RWPE1 (cell line): Measurements from ENCODE around the gene CIZ1.

ENCODE experiments used
- CTCF ChIA-PET: fragments of 350-600 bp; sonication (Branson Sonifier 250); formaldehyde crosslinking; extraction: SDS; loops from one replicate; lab custom pipeline; 2021; lab: Yijun Ruan, JAX
- POLR2A ChIA-PET: fragments of 400-600 bp; formaldehyde crosslinking; extraction: SDS; loops from one replicate; lab custom pipeline; 2020; ENCODE audit warnings: antibody characterized with exemption; ENCODE audit not compliant: low non-redundant PET; lab: Yijun Ruan, JAX
- DNase-seq: peaks from one replicate; pipeline ENCODE4 v3.0.0; 2012; ENCODE audit warnings: low spot score
- H3K27ac ChIP-seq: fragments of 450-650 bp; 2 replicates; pipeline ENCODE4 v1.5.1; 2017
- CTCF ChIP-seq: fragments of 450-650 bp; conservative IDR thresholded peaks from 2 replicates; pipeline ENCODE4 v1.5.1; 2017; ENCODE audit warnings: low read depth, mild to moderate bottlenecking

CIZ1 gene

GRCh38 chr9:128175102-128175563 lies 16.2 kb downstream of the CIZ1 start:
- no peak for DNase-seq
- ChIA-PET POLR2A (interaction anchor here (1.1 kb wide), 1 partner anchor 12 kb away, joined by 3 read pairs; no protein-coding TSS in a partner anchor), CTCF (interaction anchor here (0.9 to 1.1 kb wide), 2 partner anchors 16 to 60 kb away, joined by 3 to 4 read pairs; partner anchors contain the start of gene CIZ1)
- no peak for TF ChIP-seq CTCF
- H3K27ac ChIP-seq: peak overlapping the region; percentile 52

GRCh38 chr9:128174062-128174461 lies 17.3 kb downstream of the CIZ1 start:
- DNase-seq: no peak
- no peak for TF ChIP-seq CTCF
- POLR2A ChIA-PET: no interaction called here
- H3K27ac ChIP-seq: no peak overlapping the region; the same call in 1 of the 2 replicates
- CTCF ChIA-PET: interaction anchor here (0.7 kb wide), 1 partner anchor 66 kb away, joined by 3 read pairs; no protein-coding TSS in a partner anchor

- POLR2A ChIA-PET: no interaction called here
- TF ChIP-seq CTCF: no peak
- DNase-seq: no peak
- no peak overlapping the region for H3K27ac ChIP-seq
- CTCF ChIA-PET: no interaction called here
These were observed 21.4 kb downstream of the CIZ1 start for GRCh38 chr9:128169925-128170324.

- TF ChIP-seq CTCF: no peak
- no peak overlapping the region for H3K27ac ChIP-seq
- DNase-seq: no peak
- ChIA-PET CTCF (no interaction called here), POLR2A (no interaction called here)
These were observed 21.9 kb downstream of the CIZ1 start for GRCh38 chr9:128169492-128169891.

GRCh38 chr9:128168731-128169308 lies 22.6 kb downstream of the CIZ1 start:
- no peak for TF ChIP-seq CTCF
- DNase-seq: no peak
- ChIA-PET POLR2A (interaction anchor here (0.6 kb wide), 1 partner anchor 216 kb away, joined by 3 read pairs; no protein-coding TSS in a partner anchor), CTCF (no interaction called here)
- H3K27ac ChIP-seq: 0 out of 2 replicates have a peak overlapping the region, but pooled peaks have one; percentile 3

- ChIA-PET POLR2A (no interaction called here), CTCF (no interaction called here)
- no peak for TF ChIP-seq CTCF
- no peak overlapping the region for H3K27ac ChIP-seq
- DNase-seq: no peak
These were observed 24.2 kb downstream of the CIZ1 start for GRCh38 chr9:128167209-128167608.
